Choroid plexus epithelial cell (primary cell): Measurements from ENCODE around the gene TRAF1.

Experiments
- DNase-seq: peaks from one replicate; pipeline ENCODE4 v3.0.0-alpha.2; 2010; ENCODE audit warnings: low read depth
- H3K4me3 ChIP-seq: 2 replicates; pipeline ENCODE4 v1.5.1; 2011; ENCODE audit warnings: low read depth, mild to moderate bottlenecking, control low read depth, low read length, moderate library complexity
- TF ChIP-seq, protein P1 (sequence below): conservative IDR thresholded peaks from 2 replicates; pipeline ENCODE4 v1.5.1; 2011; ENCODE audit warnings: low read depth, mild to moderate bottlenecking, control low read depth, inconsistent platforms, low read length, moderate library complexity

Gene TRAF1

DNA sequence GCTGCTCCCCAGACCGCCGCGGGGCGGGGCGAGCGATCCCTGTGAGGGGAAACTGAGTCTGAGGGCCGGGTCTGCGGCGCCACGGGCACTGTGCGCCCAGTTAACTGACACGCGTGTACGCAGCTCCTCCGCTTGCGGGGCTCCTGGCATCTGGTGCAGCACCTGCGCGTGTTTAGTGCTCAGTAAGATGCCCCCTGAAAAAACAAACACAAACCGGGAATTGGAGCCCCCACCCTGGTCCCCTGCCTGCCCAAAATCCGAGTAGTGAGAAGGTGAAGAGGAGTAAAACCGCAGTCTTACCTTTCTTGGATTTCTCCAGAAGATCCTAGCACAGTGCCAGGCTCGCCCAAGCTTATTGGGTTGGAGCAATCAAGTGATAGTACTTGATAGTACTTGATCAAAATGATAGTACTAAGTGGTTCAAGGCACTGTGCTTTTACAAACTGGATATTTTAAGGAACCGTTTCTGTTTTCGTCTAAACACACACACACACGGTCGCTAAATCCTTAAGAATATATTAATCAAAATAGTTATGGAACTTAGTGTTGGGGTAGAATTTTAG is 2.7 kb upstream of the TRAF1 start:
- TF ChIP-seq, protein P1, sequence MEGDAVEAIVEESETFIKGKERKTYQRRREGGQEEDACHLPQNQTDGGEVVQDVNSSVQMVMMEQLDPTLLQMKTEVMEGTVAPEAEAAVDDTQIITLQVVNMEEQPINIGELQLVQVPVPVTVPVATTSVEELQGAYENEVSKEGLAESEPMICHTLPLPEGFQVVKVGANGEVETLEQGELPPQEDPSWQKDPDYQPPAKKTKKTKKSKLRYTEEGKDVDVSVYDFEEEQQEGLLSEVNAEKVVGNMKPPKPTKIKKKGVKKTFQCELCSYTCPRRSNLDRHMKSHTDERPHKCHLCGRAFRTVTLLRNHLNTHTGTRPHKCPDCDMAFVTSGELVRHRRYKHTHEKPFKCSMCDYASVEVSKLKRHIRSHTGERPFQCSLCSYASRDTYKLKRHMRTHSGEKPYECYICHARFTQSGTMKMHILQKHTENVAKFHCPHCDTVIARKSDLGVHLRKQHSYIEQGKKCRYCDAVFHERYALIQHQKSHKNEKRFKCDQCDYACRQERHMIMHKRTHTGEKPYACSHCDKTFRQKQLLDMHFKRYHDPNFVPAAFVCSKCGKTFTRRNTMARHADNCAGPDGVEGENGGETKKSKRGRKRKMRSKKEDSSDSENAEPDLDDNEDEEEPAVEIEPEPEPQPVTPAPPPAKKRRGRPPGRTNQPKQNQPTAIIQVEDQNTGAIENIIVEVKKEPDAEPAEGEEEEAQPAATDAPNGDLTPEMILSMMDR: no peak
- H3K4me3 ChIP-seq: peak overlapping the region; percentile 65
- no peak for DNase-seq

DNA sequence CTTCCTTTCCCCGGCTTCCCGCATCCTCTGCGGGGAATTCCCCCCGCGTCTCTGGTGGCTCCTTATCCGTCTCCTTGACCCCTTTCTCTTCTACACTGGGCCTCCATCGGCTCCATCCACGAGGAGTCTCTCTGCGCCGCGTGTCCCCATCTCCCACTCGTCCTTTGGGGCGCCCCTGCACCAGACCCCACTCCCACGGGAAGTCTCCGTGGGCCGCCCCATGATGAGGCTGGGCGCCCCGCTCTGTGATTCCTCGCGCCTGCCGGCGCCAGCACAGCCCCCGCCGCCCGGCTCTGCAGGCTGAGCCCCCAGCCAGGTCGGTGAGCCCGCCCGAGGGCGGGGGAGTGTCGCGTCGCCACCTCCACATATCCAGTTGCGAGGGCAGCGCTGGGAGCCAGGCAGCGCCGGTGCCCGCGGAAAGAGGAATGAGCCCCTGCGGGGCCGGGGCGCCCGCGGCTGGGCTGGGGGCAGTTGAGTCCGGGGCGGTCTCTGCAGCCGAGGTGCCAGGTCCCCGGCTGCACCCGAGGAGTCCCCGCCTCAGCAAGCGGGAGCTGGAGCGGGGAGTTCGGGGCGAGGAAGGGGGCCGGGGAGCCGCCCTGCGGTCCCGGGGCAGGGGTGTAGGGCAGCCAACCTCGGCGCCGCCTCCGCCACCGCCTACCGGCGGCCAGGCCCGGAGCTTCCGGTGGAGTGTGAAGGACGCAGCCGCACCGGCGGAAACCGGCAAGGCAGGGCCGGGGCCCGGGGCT is 2.1 kb upstream of the TRAF1 start:
- peak; percentile 45 for DNase-seq
- TF ChIP-seq, protein P1: no peak
- H3K4me3 ChIP-seq: peak overlapping the region; percentile 65

DNA sequence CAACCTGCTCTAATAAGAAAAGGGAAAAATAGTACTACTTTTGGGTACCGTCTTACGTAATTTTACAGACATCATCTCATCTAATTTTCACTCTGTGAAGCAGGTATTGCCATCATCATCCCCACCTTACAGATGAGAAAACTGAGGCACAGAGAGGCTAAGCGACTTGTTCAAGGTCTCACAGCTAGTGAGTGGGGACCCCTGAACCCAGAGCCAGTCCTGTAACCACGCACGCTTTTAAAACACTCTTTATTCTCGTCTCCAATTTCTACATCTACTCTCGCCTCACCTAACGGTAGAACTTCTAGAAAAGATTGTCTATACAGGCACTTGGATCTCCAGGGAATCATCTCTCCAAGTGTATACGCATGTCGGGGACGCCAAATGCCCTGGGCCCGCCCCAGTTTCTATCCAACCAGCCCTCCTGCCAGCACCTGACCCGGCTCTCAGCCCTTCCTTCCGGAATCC is 1.5 kb upstream of the TRAF1 start:
- H3K4me3 ChIP-seq: peak overlapping the region; percentile 65
- TF ChIP-seq, protein P1: no peak
- no peak for DNase-seq

DNA sequence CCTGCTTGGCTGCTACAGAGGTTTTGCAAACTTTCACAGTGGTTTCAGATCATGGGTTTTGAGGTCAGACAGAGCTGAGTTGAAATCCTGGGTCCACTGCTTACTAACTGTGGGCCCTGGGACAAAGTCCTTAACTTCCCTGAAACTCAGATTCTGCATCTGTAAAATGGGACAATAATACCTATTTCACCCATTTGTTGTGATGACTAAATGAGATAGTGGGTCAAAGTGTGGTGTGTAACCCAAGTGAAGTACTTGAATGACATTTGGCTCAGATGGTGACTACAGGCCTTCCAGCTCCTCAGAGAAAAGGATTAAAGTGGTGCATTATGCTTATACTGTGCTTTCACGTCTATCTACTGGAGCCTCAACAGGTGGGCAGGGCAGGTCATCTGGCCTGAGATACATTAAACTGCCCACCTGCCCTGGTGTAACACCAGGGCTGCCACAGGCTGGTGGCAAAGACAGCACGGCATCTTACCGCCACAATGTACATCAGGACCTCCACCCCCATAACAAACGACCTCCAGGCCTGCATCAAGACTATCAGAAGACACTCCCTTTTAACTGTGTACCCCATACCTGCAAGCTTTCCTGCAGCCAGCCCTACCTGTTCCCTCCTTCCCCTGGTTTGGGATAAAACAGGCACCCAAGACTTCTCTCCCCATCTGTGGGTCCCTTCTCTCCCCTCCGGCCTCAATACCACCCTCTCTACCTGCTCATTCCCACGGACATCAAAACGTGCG is 846 bp upstream of the TRAF1 start:
- TF ChIP-seq, protein P1: no peak
- DNase-seq: no peak
- H3K4me3 ChIP-seq: no peak overlapping the region

DNA sequence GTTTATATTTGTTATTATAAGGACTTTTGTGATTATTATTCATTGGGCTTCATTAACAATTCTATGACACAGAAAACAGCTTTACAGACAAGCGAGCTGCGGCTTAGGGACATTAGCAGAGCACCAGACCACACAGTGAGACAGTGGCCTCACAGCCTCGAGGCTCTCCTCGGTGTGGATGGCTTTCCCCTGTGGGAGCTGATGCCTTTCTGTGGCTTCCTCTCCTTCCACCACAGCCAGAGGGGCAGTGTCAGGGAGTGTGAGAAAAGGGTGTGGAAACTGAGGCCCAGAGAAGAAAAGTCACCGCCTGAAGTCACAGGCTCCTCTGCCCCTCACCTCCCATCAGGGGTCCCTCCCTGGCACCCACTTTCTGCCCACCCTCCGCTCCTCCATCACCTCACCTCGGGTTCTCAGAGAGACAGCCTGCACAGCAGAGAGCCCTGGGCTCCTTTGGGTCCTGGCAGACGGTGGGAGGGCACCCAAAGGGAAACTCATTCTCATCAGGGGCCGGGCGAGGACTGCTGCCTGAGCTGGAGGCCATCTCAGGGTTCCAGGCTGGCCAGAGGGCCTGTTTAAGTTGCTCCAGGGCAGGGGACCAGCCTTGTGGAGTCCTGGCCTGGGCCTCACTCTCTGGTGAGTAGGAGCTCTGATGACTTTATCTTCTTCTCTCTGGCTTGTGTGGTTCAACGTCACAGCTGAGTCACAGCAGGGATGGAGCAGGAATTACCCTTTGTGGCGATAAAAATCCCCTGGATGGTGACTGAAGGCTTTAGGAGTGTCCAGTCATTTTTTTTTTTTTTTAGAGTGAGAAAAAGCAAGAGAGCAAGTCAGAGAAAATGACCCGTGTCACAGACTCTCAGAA is 830 bp downstream of the TRAF1 start:
- TF ChIP-seq, protein P1: no peak
- no peak overlapping the region for H3K4me3 ChIP-seq
- DNase-seq: peak; percentile 75

DNA sequence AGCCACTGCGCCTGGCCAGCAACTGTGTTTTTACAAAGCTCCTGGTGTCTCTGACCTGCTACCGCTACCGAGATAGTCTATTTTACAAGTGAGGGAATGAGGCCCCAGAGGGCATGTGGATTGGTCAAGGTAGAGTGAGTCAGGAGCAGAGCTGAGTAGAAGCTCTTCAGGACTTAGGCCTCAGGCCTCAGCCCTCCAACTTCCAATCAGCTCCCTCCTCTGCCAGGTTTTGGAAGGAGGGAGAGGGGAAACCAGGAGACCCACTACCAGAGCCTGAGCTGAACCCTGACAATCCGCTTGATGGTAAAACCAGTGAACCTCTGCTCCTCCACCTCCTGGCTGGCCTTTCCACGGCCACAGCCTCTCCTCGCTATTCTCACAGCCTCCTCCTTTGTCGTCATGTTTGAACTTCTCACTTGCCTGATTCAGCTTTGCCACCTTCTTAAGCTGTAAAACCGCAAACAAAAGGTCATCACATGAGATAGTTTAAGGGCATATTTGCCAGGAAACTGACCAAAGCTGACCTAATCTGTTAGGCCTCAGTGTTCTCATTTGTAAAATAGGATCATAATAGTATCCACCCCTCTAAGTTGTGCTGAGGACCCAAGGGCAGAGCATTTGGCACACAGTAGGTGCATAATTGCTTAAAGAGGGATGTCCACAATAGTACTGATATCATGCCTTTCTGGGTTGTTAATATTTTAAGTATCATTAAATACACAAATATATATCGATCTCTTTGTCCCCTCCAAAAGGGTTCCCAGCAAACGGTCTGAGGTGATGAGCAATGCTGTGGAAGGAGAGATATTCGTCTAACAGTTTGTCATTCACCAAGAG is 1.7 kb downstream of the TRAF1 start:
- TF ChIP-seq, protein P1: no peak
- no peak for DNase-seq
- H3K4me3 ChIP-seq: no peak overlapping the region
